ENCODE data around the gene ACTR1A.

ACTR1A gene

DNA sequence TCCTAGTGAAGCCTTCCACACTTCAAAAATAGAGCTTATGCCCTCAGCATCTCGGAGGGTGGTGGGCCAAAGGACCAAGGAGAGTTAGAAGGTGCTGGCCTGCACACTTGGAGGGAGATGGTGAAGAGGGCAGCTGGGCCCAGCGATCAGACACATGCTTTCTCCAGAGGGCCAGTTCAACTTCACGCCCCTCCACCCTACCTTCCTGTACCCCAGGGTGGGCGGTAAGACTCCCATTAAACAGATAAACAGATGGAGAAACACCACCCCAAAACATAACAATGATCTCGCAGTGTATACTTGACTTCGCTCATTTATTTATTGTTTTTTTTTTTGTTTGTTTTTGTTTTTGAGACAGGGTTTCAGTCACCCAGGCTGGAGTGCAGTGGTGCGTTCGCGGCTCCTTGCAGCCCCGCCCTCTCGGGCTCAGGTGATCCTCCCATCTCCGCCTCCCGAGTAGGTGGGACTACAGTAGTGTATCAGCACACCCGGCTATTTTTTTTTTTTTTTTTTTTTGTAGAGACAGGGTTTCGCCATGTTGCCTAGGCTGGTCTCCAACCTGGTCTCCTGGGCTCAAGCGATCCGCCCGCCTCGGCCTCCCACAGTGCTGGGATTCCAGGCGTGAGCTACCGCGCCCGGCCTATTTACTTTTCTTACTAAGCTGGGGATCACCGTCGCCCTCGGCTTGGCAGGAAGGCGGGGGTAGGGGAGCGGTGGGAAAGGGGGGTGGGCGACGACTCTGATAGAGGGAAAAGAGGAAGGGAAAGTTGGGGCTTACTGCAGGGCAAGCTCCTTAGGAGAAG, 53.0 kb downstream of the ACTR1A start:
- ChIA-PET POLR2A (interaction anchor here (0.9 to 1.5 kb wide), 2 partner anchors 12 to 14 kb away, joined by 6 to 9 read pairs; no protein-coding TSS in a partner anchor), CTCF (interaction anchor here (1.2 to 4.9 kb wide), 6 partner anchors 12 to 55 kb away, joined by 3 to 36 read pairs (median 24); partner anchors contain the start of gene FBXL15)
- peak; percentile 74 for DNase-seq (ENCODE audit: extremely low spot score)
- TF ChIP-seq, protein P1, sequence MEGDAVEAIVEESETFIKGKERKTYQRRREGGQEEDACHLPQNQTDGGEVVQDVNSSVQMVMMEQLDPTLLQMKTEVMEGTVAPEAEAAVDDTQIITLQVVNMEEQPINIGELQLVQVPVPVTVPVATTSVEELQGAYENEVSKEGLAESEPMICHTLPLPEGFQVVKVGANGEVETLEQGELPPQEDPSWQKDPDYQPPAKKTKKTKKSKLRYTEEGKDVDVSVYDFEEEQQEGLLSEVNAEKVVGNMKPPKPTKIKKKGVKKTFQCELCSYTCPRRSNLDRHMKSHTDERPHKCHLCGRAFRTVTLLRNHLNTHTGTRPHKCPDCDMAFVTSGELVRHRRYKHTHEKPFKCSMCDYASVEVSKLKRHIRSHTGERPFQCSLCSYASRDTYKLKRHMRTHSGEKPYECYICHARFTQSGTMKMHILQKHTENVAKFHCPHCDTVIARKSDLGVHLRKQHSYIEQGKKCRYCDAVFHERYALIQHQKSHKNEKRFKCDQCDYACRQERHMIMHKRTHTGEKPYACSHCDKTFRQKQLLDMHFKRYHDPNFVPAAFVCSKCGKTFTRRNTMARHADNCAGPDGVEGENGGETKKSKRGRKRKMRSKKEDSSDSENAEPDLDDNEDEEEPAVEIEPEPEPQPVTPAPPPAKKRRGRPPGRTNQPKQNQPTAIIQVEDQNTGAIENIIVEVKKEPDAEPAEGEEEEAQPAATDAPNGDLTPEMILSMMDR (IDR thresholded peaks at IDR 0.05; ENCODE audit: control extremely low read depth, extremely low read depth, low read depth, missing control alignments): no peak

DNA sequence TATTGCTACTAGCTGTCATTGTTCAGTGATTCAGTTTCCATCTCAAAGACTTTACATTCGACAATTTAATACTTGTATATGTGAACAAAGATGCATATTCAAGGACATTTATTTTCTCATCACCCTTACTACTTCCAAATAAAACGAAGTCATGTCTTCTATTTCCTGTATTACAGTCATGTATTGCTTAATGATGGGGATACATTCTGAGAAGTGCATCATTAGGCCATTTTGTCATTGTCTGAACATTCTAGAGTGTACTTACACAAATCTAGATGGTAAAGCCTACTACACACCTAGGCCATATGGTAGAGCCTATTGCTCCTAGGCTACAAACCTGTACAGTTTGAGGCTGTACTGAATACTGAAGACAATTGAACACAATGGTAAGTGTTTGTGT, 57.7 kb downstream of the ACTR1A start:
- TF ChIP-seq, protein P1 (IDR thresholded peaks at IDR 0.05; ENCODE audit: control extremely low read depth, extremely low read depth, low read depth, missing control alignments): no peak
- ChIA-PET POLR2A (no interaction called here), CTCF (no interaction called here)
- no peak for DNase-seq (ENCODE audit: extremely low spot score)

DNA sequence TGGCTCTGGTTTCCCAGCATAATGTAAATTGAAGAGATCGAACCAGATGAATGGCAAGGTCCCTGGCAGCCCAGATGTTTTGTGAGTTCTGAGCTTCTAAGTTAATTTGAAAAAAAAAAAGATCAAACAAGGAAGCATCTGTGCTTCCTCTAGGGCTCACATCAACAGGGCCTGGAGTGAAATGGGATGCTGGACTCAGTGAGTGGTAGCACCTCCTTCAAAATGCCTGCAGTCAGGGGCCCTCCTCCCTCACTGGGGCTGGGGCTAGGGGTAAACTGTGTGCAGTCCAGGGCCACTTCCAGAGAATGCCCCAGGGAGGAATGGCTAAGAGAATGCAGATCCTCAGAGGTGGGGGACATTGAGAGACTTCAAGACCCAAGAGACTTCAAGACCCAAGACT, 64.1 kb downstream of the ACTR1A start:
- no peak for DNase-seq (ENCODE audit: extremely low spot score)
- ChIA-PET POLR2A (no interaction called here), CTCF (no interaction called here)
- TF ChIP-seq, protein P1 (IDR thresholded peaks at IDR 0.05; ENCODE audit: control extremely low read depth, extremely low read depth, low read depth, missing control alignments): no peak

DNA sequence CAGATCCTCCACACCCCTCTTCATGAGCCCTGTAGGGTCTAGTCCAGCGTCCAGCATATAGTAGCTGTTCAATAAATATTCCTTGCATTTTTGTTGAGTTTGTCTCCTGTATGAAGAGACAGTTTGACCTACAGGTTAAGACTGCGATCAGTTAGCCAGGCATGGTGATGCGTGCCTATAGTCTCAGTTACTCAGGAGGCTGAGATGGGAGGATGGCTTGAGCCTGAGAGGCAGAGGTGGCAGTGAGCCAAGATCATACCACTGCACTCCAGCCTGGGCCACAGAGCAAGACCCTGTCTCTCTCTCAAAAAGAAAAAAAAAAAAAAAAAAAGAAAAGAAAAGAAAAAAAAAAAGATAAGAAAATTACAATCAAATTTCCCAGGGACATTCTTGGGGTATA, 65.0 kb downstream of the ACTR1A start:
- TF ChIP-seq, protein P1 (IDR thresholded peaks at IDR 0.05; ENCODE audit: control extremely low read depth, extremely low read depth, low read depth, missing control alignments): no peak
- ChIA-PET POLR2A (no interaction called here), CTCF (interaction anchor here (1.0 to 7.8 kb wide), 3 partner anchors 12 to 20 kb away, joined by 3 to 85 read pairs (median 23); partner anchors contain the start of genes C10orf95 and FBXL15)
- DNase-seq (ENCODE audit: extremely low spot score): no peak

DNA sequence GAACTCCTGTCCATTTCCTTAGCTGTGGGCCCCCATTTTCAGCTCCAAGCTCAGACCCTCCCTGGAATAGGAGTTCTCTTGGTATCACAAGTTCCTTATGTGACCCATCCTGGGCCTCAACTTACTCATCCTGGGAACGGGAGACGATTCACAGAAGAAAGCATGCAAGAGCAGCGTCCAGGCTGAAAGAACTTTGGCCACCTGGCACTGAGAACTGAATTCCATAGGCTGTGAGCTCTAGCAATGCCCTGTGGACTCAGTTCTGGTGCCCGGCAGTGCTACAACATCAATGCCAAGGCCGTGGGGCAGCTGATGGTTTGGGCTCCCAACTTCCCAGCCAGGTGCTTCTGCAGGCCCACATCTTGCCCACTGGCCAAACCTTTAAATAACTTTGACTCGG, 66.2 kb downstream of the ACTR1A start:
- POLR2A ChIA-PET: interaction anchor here (0.7 kb wide), 1 partner anchor 32 kb away, joined by 9 read pairs; no protein-coding TSS in a partner anchor
- no peak for DNase-seq (ENCODE audit: extremely low spot score)

DNA sequence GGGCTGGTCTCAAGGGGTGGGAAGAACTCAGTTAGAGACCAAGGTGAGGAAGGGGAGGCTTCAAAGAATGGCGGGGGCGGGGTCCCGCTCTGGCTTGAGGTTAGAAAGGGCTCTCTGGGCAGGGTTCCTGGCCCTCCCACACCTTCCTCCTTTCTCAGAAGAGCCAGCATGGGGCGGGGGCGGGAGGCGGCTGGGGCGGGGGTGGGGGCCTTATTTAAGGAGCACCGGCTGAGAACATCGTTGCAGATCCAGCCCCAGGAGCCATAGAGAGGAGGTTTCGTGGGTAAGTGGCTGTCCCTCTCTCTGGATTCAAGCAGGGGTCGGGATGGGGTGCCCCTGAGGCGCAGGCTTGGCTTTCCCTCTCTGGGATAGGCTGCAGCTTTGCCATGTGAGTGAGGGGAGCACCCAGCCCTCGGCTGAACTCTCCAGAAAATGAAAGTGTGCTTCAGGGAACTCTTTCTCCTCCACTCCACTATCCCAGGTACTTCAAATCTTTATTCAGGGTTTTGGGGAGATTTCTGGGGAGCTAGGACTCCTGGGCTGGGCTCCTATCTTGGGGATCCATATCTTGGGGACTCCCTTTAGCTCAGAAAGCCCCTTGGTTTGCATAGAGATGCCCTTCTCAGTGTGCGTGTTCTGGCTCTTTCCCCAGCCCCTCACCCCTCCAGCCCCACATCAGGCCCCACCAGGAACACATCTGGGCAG, 66.8 kb downstream of the ACTR1A start:
- peak; percentile 67 for DNase-seq (ENCODE audit: extremely low spot score)
- ChIA-PET CTCF (interaction anchor here (0.8 to 7.8 kb wide), 13 partner anchors 10 to 206 kb away, joined by 3 to 85 read pairs (median 4); partner anchors contain the start of genes C10orf95 and FBXL15), POLR2A (interaction anchor here (0.6 to 1.2 kb wide), 3 partner anchors 14 to 42 kb away, joined by 3 to 6 read pairs (median 5); partner anchors contain the start of gene C10orf95)
- TF ChIP-seq, protein P1 (IDR thresholded peaks at IDR 0.05; ENCODE audit: control extremely low read depth, extremely low read depth, low read depth, missing control alignments): no peak

More for the DNA sequence above, 66.2 kb downstream of the ACTR1A start:
- TF ChIP-seq, protein P1 (IDR thresholded peaks at IDR 0.05; ENCODE audit: control extremely low read depth, extremely low read depth, low read depth, missing control alignments): no peak
- CTCF ChIA-PET: interaction anchor here (0.8 to 7.8 kb wide), 9 partner anchors 13 to 147 kb away, joined by 3 to 85 read pairs (median 5); partner anchors contain the start of genes C10orf95 and FBXL15
